H1 (cell line): ENCODE results near the gene ZAR1. TPM values are rescaled to one million over a fixed set of nuclear protein-coding genes. Genes with fewer than 3 reads are reported as not detected.

Experiments
- GABPA ChIP-seq: IDR thresholded peaks from 2 replicates; pipeline ENCODE4 v1.6.1; 2011; ENCODE audit warnings: mild to moderate bottlenecking, low read length, moderate library complexity, borderline replicate concordance; ENCODE audit not compliant: insufficient read depth
- GTF2F1 ChIP-seq: IDR thresholded peaks from 2 replicates; pipeline ENCODE4 v1.6.1; 2012; ENCODE audit warnings: low read depth, low read length, improper control_type of control experiment, borderline replicate concordance
- KDM5A ChIP-seq: fragments of 200-600 bp; IDR thresholded peaks from 2 replicates; pipeline ENCODE4 v1.7.1; 2012; ENCODE audit warnings: mild to moderate bottlenecking, low read length, inconsistent platforms, mixed read lengths
- SP4 ChIP-seq: IDR thresholded peaks from 2 replicates; pipeline ENCODE4 v1.6.1; 2012; ENCODE audit warnings: low read length, inconsistent platforms
- polyA plus RNA-seq, 7 experiments: library from polyadenylated mRNA; depleted of rRNA in 3 of 7; stranded (reverse) in 5 of 7; unstranded in 2 of 7; fragments of >200 nt in 5 of 7; fragments of 200-250 nt in 2 of 7; gene quantifications; 1 replicate in 5 of 7; 2 replicates in 1 of 7; 4 replicates in 1 of 7; pipeline versions ENCODE4 v1.2.1 to v1.2.3, GENCODE V29; 2011 to 2013; ENCODE audit warnings: missing spikeins in 2 of 7, mixed read lengths in 2 of 7
- total RNA-seq: library from RNA; stranded (reverse); fragmentation: NEBNext Ultra II Directional; extraction: Animal tissue kit (Norgen Biotek cat#: 25700); gene quantifications from 2 replicates; pipeline ENCODE4 v1.2.1, GENCODE V29; 2021

Gene ZAR1
- total and polyA plus RNA-seq, 2 of the 8 experiments (the other 6 are each of a cell fraction or from before 2014, with no cell fraction given), result 0.33 to 0.78 TPM

GRCh38 chr4:48506716-48507115 is 16.7 kb downstream of the ZAR1 start (continued):
- no peak for TF ChIP-seq SP4
- TF ChIP-seq KDM5A, result no peak
- no peak for TF ChIP-seq GABPA
- TF ChIP-seq GTF2F1, result no peak
